Activated CD4-positive, alpha-beta T cell treated with anti-CD3 and anti-CD28 coated beads, Interleukin-2, amount 50 U/mL, for 48 hours (primary cell): ENCODE measurements around the gene ALOXE3.

ENCODE experiments used
- DNase-seq, 2 experiments: peaks; one replicate each; pipeline ENCODE4 v3.0.0-alpha.2; 2020

ALOXE3 gene

GRCh38 chr17:8046306-8046928 lies 71.9 kb downstream of the ALOXE3 start:
- DNase-seq = no peak
